NOMO-1 treated with dmso at 0.1 percent for 144 hours (cell line): Measurements from ENCODE around the gene RABL2A.
"Not testable (repeated sequence)": the region's sequence is repeated elsewhere in the genome, so short reads cannot be mapped to it uniquely, and the experiment has no call there.

Source experiments
- DNase-seq: peaks from one replicate; lab custom pipeline; 2025; ENCODE audit not compliant: unreplicated experiment; lab: John Stamatoyannopoulos, UW

RABL2A gene

DNA sequence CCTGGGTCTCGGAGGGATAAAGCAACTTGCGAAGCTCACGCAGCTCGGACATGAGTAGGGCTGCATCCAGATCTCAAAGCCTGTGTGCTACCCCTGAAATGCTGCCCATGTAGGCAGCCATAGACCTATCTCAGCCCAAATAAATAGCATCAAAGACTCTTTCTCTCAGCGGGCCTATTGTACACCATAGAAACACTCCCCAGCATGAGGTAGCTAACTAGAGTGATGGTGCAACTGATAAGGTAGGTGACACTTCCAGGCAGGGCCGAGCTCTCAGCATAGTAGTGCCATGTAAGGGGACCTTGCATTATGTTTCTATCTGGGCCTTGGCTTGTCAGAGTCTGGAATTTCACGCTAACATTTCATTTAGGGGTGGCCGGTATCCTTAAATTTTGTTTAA lies 52.4 kb downstream of the RABL2A start:
- no peak for DNase-seq

DNA sequence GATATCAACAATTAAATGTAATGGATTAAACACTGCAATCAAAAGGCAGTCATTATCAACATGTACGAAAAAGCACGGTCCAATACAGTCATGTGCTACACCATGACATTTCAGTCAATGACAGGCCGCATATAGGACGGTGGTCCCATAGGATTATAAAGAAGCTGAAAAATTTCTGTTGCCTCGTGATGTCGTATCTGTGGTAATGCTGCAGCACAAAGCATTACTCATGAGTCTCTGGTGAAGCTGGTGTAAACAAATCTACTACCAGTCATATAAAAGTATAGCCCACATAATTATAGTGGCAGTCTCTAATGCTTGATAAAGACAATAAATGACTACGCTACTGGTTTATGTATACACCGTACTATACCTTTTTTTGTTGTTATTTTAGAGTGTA lies 58.4 kb downstream of the RABL2A start:
- DNase-seq: no peak

DNA sequence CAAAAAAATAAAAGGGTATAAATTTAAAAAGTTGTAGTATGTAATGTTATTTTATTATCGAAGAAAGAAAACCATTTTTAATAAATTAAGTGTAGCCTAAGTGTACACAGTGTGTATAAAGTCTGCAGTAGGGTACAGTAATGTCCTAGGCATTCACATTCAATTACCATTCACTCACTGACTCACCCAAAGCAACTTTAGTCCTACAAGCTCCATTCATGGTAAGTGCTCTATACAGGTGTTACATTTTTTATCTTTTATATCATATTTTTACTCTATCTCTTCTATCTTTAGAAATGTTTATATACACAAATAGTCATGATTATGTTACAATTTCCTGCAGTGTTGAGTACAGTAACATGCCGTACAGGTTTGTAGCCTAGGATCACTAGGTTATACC lies 59.5 kb downstream of the RABL2A start:
- DNase-seq: no peak

DNA sequence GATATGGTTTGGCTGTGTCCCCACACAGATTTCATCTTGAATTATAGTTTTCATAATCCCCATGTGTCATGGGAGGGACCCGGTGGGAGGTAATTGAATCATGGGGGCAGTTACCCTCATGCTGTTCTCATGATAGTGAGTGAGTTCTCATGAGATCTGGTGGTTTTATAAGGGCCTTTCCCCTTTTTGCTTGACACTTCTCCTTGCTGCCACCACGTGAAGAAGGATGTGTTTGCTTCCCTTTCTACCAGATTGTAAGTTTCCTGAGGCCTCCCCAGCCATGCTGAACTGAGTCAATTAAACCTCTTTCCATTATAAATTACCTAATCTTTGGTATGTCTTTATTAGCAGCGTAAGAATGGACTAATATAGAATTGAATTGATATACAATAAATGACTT lies 63.8 kb downstream of the RABL2A start:
- DNase-seq: not testable (repeated sequence)
